ENCODE results near the gene ANLN. TPM values are rescaled to one million over a fixed set of nuclear protein-coding genes. Genes with fewer than 3 reads are reported as not detected.

ANLN gene
- total and polyA plus RNA-seq, 9 of the 15 experiments (the other 6 are each of a cell fraction or from before 2014, with no cell fraction given): 18.1 to 66.2 (median 38.7) TPM

DNA sequence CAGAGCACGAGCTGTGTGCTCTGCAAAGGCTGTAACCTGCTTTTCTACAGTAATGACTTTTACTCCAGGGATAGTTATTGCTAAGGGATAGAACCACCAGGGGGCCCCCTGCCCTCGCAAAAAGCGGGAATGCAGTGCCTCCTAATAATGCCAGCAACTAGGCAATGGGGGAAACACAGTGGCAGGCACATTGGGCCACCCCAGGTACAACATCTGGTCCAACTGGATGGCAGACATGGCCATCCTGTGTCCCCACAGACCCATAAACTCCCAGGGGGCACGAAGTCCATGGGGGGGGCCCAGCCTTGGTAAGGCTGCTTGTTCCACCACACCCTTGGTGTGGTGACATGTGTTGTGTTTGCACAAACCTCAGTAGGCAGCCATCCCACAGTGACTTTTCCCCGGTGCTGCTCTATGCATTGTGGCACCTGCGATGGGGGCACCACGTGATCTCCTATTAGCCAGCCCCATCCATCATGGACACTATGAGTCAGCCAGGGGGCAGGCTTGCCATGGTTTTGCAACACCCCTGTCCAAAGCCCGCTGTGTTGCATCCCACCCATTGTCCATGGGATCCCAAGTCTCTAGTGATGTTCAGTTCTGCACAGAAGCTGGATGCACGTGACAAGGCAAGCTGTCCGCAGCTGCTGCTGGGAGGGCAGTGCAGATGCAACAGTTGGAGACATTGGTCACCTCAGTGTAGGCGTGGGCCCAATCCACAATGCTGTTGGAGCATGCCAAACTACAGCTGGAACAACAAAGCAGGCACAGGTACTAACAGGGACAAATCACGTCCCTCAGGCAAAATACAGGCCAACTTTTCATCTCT lies 84.0 kb downstream of the ANLN start (continued):
- TF ChIP-seq, protein P1, sequence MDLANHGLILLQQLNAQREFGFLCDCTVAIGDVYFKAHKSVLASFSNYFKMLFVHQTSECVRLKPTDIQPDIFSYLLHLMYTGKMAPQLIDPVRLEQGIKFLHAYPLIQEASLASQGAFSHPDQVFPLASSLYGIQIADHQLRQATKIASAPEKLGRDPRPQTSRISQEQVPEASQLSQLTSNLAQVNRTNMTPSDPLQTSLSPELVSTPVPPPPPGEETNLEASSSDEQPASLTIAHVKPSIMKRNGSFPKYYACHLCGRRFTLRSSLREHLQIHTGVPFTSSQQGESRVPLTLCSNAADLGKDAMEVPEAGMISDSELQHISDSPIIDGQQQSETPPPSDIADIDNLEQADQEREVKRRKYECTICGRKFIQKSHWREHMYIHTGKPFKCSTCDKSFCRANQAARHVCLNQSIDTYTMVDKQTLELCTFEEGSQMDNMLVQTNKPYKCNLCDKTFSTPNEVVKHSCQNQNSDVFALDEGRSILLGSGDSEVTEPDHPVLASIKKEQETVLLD (IDR thresholded peaks at IDR 0.05): no peak
- TF ChIP-seq HDAC3 (IDR thresholded peaks at IDR 0.05; ENCODE audit: borderline replicate concordance, partially characterized antibody) (no peak), SIN3A (IDR thresholded peaks at IDR 0.05; ENCODE audit: borderline replicate concordance in 2 of 2, control insufficient read depth in 1 of 2, low read depth in 2 of 2, low read length in 2 of 2) (no peak), GABPA (tag; conservative IDR thresholded peaks at IDR 0.05; ENCODE audit: low read depth) (no peak), GTF2A2 (tag; IDR thresholded peaks at IDR 0.05) (no peak), CEBPB (tag; IDR thresholded peaks at IDR 0.05) (peak; percentile 74), RAD51 (IDR thresholded peaks at IDR 0.05; ENCODE audit: borderline replicate concordance, low read depth) (peak; percentile 86), HNRNPLL (IDR thresholded peaks at IDR 0.05; ENCODE audit: low read depth, low read length, poor library complexity, severe bottlenecking) (peak; percentile 10), YBX1 (IDR thresholded peaks at IDR 0.05) (no peak), NONO (IDR thresholded peaks at IDR 0.05; ENCODE audit: low read depth in 2 of 2, low read length in 1 of 2) (no peak), JUND (IDR thresholded peaks at IDR 0.05; ENCODE audit: borderline replicate concordance, low read depth, low read length) (no peak), JUND (tag; IDR thresholded peaks at IDR 0.05; ENCODE audit: borderline replicate concordance, low read depth, low read length) (no peak; the same call in 2 of the 3 replicates), ZNF239 (CRISPR knock-in tag; IDR thresholded peaks at IDR 0.05) (no peak), SMC3 (conservative IDR thresholded peaks at IDR 0.05; ENCODE audit: insufficient read depth, low read depth, low read length) (peak; percentile 88)
- TF ChIP-seq, protein P2, sequence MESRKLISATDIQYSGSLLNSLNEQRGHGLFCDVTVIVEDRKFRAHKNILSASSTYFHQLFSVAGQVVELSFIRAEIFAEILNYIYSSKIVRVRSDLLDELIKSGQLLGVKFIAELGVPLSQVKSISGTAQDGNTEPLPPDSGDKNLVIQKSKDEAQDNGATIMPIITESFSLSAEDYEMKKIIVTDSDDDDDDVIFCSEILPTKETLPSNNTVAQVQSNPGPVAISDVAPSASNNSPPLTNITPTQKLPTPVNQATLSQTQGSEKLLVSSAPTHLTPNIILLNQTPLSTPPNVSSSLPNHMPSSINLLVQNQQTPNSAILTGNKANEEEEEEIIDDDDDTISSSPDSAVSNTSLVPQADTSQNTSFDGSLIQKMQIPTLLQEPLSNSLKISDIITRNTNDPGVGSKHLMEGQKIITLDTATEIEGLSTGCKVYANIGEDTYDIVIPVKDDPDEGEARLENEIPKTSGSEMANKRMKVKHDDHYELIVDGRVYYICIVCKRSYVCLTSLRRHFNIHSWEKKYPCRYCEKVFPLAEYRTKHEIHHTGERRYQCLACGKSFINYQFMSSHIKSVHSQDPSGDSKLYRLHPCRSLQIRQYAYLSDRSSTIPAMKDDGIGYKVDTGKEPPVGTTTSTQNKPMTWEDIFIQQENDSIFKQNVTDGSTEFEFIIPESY (CRISPR knock-in tag; IDR thresholded peaks at IDR 0.05): no peak
- TF ChIP-seq, protein P3, sequence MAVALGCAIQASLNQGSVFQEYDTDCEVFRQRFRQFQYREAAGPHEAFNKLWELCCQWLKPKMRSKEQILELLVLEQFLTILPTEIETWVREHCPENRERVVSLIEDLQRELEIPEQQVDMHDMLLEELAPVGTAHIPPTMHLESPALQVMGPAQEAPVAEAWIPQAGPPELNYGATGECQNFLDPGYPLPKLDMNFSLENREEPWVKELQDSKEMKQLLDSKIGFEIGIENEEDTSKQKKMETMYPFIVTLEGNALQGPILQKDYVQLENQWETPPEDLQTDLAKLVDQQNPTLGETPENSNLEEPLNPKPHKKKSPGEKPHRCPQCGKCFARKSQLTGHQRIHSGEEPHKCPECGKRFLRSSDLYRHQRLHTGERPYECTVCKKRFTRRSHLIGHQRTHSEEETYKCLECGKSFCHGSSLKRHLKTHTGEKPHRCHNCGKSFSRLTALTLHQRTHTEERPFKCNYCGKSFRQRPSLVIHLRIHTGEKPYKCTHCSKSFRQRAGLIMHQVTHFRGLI (CRISPR knock-in tag; IDR thresholded peaks at IDR 0.05): no peak
- TF ChIP-seq, protein P4, sequence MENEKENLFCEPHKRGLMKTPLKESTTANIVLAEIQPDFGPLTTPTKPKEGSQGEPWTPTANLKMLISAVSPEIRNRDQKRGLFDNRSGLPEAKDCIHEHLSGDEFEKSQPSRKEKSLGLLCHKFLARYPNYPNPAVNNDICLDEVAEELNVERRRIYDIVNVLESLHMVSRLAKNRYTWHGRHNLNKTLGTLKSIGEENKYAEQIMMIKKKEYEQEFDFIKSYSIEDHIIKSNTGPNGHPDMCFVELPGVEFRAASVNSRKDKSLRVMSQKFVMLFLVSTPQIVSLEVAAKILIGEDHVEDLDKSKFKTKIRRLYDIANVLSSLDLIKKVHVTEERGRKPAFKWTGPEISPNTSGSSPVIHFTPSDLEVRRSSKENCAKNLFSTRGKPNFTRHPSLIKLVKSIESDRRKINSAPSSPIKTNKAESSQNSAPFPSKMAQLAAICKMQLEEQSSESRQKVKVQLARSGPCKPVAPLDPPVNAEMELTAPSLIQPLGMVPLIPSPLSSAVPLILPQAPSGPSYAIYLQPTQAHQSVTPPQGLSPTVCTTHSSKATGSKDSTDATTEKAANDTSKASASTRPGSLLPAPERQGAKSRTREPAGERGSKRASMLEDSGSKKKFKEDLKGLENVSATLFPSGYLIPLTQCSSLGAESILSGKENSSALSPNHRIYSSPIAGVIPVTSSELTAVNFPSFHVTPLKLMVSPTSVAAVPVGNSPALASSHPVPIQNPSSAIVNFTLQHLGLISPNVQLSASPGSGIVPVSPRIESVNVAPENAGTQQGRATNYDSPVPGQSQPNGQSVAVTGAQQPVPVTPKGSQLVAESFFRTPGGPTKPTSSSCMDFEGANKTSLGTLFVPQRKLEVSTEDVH (IDR thresholded peaks at IDR 0.05; ENCODE audit: low read depth, partially characterized antibody): no peak
- TF ChIP-seq, protein P5, sequence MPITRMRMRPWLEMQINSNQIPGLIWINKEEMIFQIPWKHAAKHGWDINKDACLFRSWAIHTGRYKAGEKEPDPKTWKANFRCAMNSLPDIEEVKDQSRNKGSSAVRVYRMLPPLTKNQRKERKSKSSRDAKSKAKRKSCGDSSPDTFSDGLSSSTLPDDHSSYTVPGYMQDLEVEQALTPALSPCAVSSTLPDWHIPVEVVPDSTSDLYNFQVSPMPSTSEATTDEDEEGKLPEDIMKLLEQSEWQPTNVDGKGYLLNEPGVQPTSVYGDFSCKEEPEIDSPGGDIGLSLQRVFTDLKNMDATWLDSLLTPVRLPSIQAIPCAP (CRISPR knock-in tag; IDR thresholded peaks at IDR 0.05; ENCODE audit: borderline replicate concordance): no peak
